ENCODE data around the gene SNORC.

DNA sequence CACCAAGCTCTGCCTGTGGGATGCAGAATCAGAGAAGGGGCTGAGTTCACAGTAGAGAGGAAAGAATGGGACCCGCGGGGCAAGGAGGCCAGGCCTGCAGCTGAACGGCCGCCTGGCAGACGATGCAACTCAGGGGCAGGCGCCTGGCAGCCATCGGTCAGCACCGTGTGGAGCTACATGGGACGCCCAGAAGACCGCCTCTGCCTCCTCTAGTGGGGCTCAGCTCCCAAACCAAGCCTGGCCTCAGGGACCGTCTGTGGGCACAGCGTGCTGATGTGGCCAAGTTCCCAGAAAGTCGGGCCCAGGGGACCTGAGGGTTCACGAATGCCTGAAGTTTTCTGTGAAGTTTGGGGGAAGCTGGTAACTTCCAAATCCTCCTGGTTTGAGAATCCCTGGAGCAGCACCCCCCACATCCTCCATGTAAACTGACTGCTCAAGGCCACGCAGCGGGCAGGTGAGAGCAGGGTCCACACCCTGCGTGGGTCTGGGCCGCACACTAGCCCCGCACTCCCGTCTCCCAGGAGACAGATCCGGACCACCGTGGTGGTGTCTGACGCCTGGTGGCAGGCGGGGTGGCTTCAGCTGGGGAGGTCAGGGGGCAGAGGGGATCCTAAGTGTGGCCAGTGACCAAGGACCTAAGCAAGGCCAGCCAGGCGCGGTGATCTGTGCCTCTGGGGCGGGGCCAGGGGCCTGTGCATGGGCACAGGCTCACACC is 14.6 kb downstream of the SNORC start:
- TF ChIP-seq, protein P1, sequence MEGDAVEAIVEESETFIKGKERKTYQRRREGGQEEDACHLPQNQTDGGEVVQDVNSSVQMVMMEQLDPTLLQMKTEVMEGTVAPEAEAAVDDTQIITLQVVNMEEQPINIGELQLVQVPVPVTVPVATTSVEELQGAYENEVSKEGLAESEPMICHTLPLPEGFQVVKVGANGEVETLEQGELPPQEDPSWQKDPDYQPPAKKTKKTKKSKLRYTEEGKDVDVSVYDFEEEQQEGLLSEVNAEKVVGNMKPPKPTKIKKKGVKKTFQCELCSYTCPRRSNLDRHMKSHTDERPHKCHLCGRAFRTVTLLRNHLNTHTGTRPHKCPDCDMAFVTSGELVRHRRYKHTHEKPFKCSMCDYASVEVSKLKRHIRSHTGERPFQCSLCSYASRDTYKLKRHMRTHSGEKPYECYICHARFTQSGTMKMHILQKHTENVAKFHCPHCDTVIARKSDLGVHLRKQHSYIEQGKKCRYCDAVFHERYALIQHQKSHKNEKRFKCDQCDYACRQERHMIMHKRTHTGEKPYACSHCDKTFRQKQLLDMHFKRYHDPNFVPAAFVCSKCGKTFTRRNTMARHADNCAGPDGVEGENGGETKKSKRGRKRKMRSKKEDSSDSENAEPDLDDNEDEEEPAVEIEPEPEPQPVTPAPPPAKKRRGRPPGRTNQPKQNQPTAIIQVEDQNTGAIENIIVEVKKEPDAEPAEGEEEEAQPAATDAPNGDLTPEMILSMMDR (conservative IDR thresholded peaks at IDR 0.05; ENCODE audit: low read depth, low read length): no peak
- no peak for TF ChIP-seq SMC3 (IDR thresholded peaks at IDR 0.05; ENCODE audit: low read depth, low read length)
- TF ChIP-seq POLR2A (IDR thresholded peaks at IDR 0.05; ENCODE audit: low read depth, low read length): no peak
- TF ChIP-seq MAFK (IDR thresholded peaks at IDR 0.05; ENCODE audit: low read depth, low read length): no peak
- TF ChIP-seq CEBPB (IDR thresholded peaks at IDR 0.05; ENCODE audit: low read depth, low read length): no peak
- no peak for TF ChIP-seq FOS (IDR thresholded peaks at IDR 0.05; ENCODE audit: low read depth, low read length)
- TF ChIP-seq RAD21 (IDR thresholded peaks at IDR 0.05; ENCODE audit: low read length): no peak
